HL-60 (cell line): Measurements from ENCODE around the gene MYO1B.

Experiments used
- DNase-seq, 2 experiments: peaks; one replicate each; pipeline ENCODE4 v3.0.0-alpha.2; 2010 to 2020; ENCODE audit warnings: low read depth in 1 of 2, low spot score in 1 of 2
- H3K27ac ChIP-seq: fragments of 250-450 bp; sonication (Bioruptor Pico); replicated peaks from 2 replicates; pipeline ENCODE4 v1.5.1; 2020; ENCODE audit warnings: mild to moderate bottlenecking, moderate library complexity
- H3K27me3 ChIP-seq: fragments of 250-450 bp; sonication (Bioruptor Pico); 2 replicates; pipeline ENCODE4 v1.5.1; 2021; ENCODE audit warnings: mild to moderate bottlenecking, moderate library complexity; ENCODE audit not compliant: insufficient read depth, poor library complexity, severe bottlenecking
- H3K4me3 ChIP-seq: replicated peaks from 2 replicates; pipeline ENCODE4 v1.5.1; 2011; ENCODE audit warnings: mild to moderate bottlenecking, control low read depth, low read length; ENCODE audit not compliant: insufficient read depth
- CTCF ChIP-seq: IDR thresholded peaks from one replicate; pipeline ENCODE4 v1.5.1; 2011; ENCODE audit warnings: low read length, control low read depth, inconsistent platforms; ENCODE audit not compliant: insufficient read depth
- GABPA ChIP-seq: IDR thresholded peaks from 2 replicates; pipeline ENCODE4 v1.6.1; 2012; ENCODE audit warnings: low read depth
- POLR2AphosphoS5 ChIP-seq: IDR thresholded peaks from 2 replicates; pipeline ENCODE4 v1.6.1; 2012; ENCODE audit warnings: low read depth
- REST ChIP-seq: IDR thresholded peaks from 2 replicates; pipeline ENCODE4 v1.6.1; 2012; ENCODE audit warnings: low read depth; ENCODE audit not compliant: insufficient replicate concordance
- SPI1 ChIP-seq: IDR thresholded peaks from 2 replicates; pipeline ENCODE4 v1.6.1; 2012; ENCODE audit warnings: low read depth, mild to moderate bottlenecking, borderline replicate concordance

Gene MYO1B

GRCh38 chr2:191270306-191271161 lies 25.3 kb downstream of the MYO1B start:
- no peak overlapping the region for H3K4me3 ChIP-seq
- H3K27ac ChIP-seq: no peak overlapping the region
- peaks cover 2% of the 10 kb centered on the region for H3K27me3 ChIP-seq
- no peak for DNase-seq
- TF ChIP-seq CTCF (no peak), POLR2AphosphoS5 (no peak), GABPA (no peak)

GRCh38 chr2:191272064-191272463 lies 26.9 kb downstream of the MYO1B start:
- DNase-seq: no peak
- Histone ChIP-seq H3K4me3 (no peak overlapping the region), H3K27me3 (peaks cover 2% of the 10 kb centered on the region), H3K27ac (no peak overlapping the region)
- TF ChIP-seq GABPA: no peak
- TF ChIP-seq SPI1: no peak
- no peak for TF ChIP-seq REST

- Histone ChIP-seq H3K4me3 (no peak overlapping the region), H3K27ac (no peak overlapping the region), H3K27me3 (peaks cover 2% of the 10 kb centered on the region)
- TF ChIP-seq CTCF (no peak), SPI1 (peak; percentile 84), GABPA (no peak)
- DNase-seq: peak in 1 of 2 experiments; percentile 25
Observed at GRCh38 chr2:191274413-191274815, 29.2 kb downstream of the MYO1B start.

GRCh38 chr2:191276792-191277465 lies 31.7 kb downstream of the MYO1B start:
- H3K4me3 ChIP-seq: no peak overlapping the region
- no peaks in the 10 kb centered on the region for H3K27me3 ChIP-seq
- TF ChIP-seq CTCF: no peak
- TF ChIP-seq POLR2AphosphoS5: no peak
- TF ChIP-seq GABPA: no peak
- TF ChIP-seq SPI1: no peak
- TF ChIP-seq REST: no peak
- no peak overlapping the region for H3K27ac ChIP-seq
- DNase-seq: no peak
